Activated T-cell treated with anti-CD3 and anti-CD28 coated beads, Interleukin-2, amount 50 U/mL, for 4 hours (primary cell): ENCODE results near the gene DARS2. TPM values are rescaled to one million over a fixed set of nuclear protein-coding genes. Genes with fewer than 3 reads are reported as not detected.

Source experiments
- ATAC-seq, 2 donors: fragments of 200-7000 bp; cut with Tn5 transposase; one replicate each; pipeline ENCODE4 v1.10.0; 2021
- DNase-seq: peaks from one replicate; pipeline ENCODE4 v3.0.0-alpha.2; 2020
- H3K27me3 Mint-ChIP-seq: one replicate; pipeline ENCODE4 v1.8.0; 2021; ENCODE audit warnings: low read depth, mixed read lengths
- H3K36me3 Mint-ChIP-seq: one replicate; pipeline ENCODE4 v1.8.0; 2022; ENCODE audit warnings: mixed read lengths; ENCODE audit not compliant: insufficient read depth
- H3K4me1 Mint-ChIP-seq: one replicate; pipeline ENCODE4 v1.8.0; 2021; ENCODE audit warnings: low read depth, mixed read lengths
- H3K4me3 Mint-ChIP-seq: one replicate; pipeline ENCODE4 v1.8.0; 2021; ENCODE audit warnings: mild to moderate bottlenecking, moderate library complexity, mixed read lengths
- H3K9me3 Mint-ChIP-seq: one replicate; pipeline ENCODE4 v1.8.0; 2021; ENCODE audit warnings: mixed read lengths
- total RNA-seq, 3 donors: library from RNA; stranded (reverse); gene quantifications; one replicate each; pipeline ENCODE4 v1.2.1, GENCODE V29; 2021

DARS2 gene
- total RNA-seq, 3 donors from 2014 or later: 30.7 to 38.6 (median 35.5) TPM

- H3K4me1 Mint-ChIP-seq: peaks cover 34% of the 10 kb centered on the region
- no peak overlapping the region for H3K4me3 Mint-ChIP-seq
- peaks cover 41% of the 10 kb centered on the region for H3K36me3 Mint-ChIP-seq
- no peaks in the 10 kb centered on the region for H3K27me3 Mint-ChIP-seq
- peak; percentile 78 to 84 for ATAC-seq
- DNase-seq: no peak
- no peaks in the 10 kb centered on the region for H3K9me3 Mint-ChIP-seq
Observed at GRCh38 chr1:173887627-173888026, 63.2 kb downstream of the DARS2 start.

GRCh38 chr1:173888749-173889148 is 64.3 kb downstream of the DARS2 start:
- Mint-ChIP-seq H3K27me3 (no peaks in the 10 kb centered on the region), H3K4me3 (no peak overlapping the region), H3K9me3 (no peaks in the 10 kb centered on the region), H3K4me1 (peaks cover 34% of the 10 kb centered on the region), H3K36me3 (peaks cover 44% of the 10 kb centered on the region)
- no peak for DNase-seq
- ATAC-seq: no peak

- no peak for ATAC-seq
- Mint-ChIP-seq H3K4me1 (peaks cover 34% of the 10 kb centered on the region), H3K9me3 (no peaks in the 10 kb centered on the region), H3K4me3 (no peak overlapping the region), H3K36me3 (peaks cover 51% of the 10 kb centered on the region), H3K27me3 (no peaks in the 10 kb centered on the region)
- DNase-seq: no peak
Observed at GRCh38 chr1:173889885-173890284, 65.4 kb downstream of the DARS2 start.

- Mint-ChIP-seq H3K27me3 (no peaks in the 10 kb centered on the region), H3K36me3 (peaks cover 30% of the 10 kb centered on the region), H3K4me3 (no peak overlapping the region), H3K4me1 (peaks cover 8% of the 10 kb centered on the region), H3K9me3 (no peaks in the 10 kb centered on the region)
- ATAC-seq (no peak), DNase-seq (no peak)
Observed at GRCh38 chr1:173893611-173894010, 69.1 kb downstream of the DARS2 start.

- Mint-ChIP-seq H3K9me3 (no peaks in the 10 kb centered on the region), H3K36me3 (peaks cover 28% of the 10 kb centered on the region), H3K27me3 (no peaks in the 10 kb centered on the region), H3K4me1 (peaks cover 9% of the 10 kb centered on the region), H3K4me3 (no peak overlapping the region)
- DNase-seq (no peak), ATAC-seq (no peak)
Observed at GRCh38 chr1:173894189-173894588, 69.7 kb downstream of the DARS2 start.

GRCh38 chr1:173900427-173900826 is 76.0 kb downstream of the DARS2 start:
- ATAC-seq (no peak), DNase-seq (no peak)
- Mint-ChIP-seq H3K36me3 (peaks cover 8% of the 10 kb centered on the region), H3K4me1 (peaks cover 10% of the 10 kb centered on the region), H3K9me3 (no peaks in the 10 kb centered on the region), H3K27me3 (no peaks in the 10 kb centered on the region), H3K4me3 (no peak overlapping the region)

- DNase-seq (no peak), ATAC-seq (no peak)
- Mint-ChIP-seq H3K9me3 (no peaks in the 10 kb centered on the region), H3K36me3 (peaks cover 12% of the 10 kb centered on the region), H3K4me3 (no peak overlapping the region), H3K4me1 (peaks cover 10% of the 10 kb centered on the region), H3K27me3 (no peaks in the 10 kb centered on the region)
Observed at GRCh38 chr1:173900992-173901391, 76.5 kb downstream of the DARS2 start.

GRCh38 chr1:173903827-173904531 is 79.5 kb downstream of the DARS2 start:
- peaks cover 10% of the 10 kb centered on the region for H3K4me1 Mint-ChIP-seq
- H3K36me3 Mint-ChIP-seq: peaks cover 13% of the 10 kb centered on the region
- no peaks in the 10 kb centered on the region for H3K27me3 Mint-ChIP-seq
- H3K4me3 Mint-ChIP-seq: no peak overlapping the region
- ATAC-seq (no peak), DNase-seq (no peak)
- no peaks in the 10 kb centered on the region for H3K9me3 Mint-ChIP-seq

Other genes with a start within 250 kb of the DARS2 start
- gene SLC9C2, start 221.6 kb upstream of the DARS2 start, total RNA-seq: not detected
- gene TEX50, start 189.3 kb upstream of the DARS2 start, total RNA-seq: not detected
- not detected for gene ANKRD45, start 154.8 kb upstream of the DARS2 start, total RNA-seq
- gene KLHL20, start 109.7 kb upstream of the DARS2 start, total RNA-seq: 10 to 100 TPM; 16.5 to 17.6 (median 16.9) TPM
- gene CENPL, start 210 bp downstream of the DARS2 start, total RNA-seq: 10 to 100 TPM; 13.9 to 15.9 (median 15.1) TPM
- gene GAS5, start 43.3 kb downstream of the DARS2 start, total RNA-seq: 100 to 1,000 TPM; 836 to 968 (median 925) TPM
- gene ZBTB37, start 43.7 kb downstream of the DARS2 start, total RNA-seq: 1 to 10 TPM; 5.8 to 8.1 (median 7.7) TPM
- gene SERPINC1, start 92.7 kb downstream of the DARS2 start, total RNA-seq: under 1 TPM; 0.34 to 0.96 (median 0.52) TPM
- 10 to 100 TPM; 37.1 to 40.3 (median 39.7) TPM for gene RC3H1, start 197.7 kb downstream of the DARS2 start, total RNA-seq